ENCODE measurements around the gene CDCP2.

GRCh38 chr1:54153535-54154439 lies 987 bp upstream of the CDCP2 start:
- TF ChIP-seq REST (IDR thresholded peaks at IDR 0.05; ENCODE audit: insufficient replicate concordance, low read depth): no peak
- TF ChIP-seq, protein P1, sequence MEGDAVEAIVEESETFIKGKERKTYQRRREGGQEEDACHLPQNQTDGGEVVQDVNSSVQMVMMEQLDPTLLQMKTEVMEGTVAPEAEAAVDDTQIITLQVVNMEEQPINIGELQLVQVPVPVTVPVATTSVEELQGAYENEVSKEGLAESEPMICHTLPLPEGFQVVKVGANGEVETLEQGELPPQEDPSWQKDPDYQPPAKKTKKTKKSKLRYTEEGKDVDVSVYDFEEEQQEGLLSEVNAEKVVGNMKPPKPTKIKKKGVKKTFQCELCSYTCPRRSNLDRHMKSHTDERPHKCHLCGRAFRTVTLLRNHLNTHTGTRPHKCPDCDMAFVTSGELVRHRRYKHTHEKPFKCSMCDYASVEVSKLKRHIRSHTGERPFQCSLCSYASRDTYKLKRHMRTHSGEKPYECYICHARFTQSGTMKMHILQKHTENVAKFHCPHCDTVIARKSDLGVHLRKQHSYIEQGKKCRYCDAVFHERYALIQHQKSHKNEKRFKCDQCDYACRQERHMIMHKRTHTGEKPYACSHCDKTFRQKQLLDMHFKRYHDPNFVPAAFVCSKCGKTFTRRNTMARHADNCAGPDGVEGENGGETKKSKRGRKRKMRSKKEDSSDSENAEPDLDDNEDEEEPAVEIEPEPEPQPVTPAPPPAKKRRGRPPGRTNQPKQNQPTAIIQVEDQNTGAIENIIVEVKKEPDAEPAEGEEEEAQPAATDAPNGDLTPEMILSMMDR (IDR thresholded peaks at IDR 0.05; ENCODE audit: insufficient read depth, low read length): no peak
